ENCODE results near the gene SIN3A.

DNA sequence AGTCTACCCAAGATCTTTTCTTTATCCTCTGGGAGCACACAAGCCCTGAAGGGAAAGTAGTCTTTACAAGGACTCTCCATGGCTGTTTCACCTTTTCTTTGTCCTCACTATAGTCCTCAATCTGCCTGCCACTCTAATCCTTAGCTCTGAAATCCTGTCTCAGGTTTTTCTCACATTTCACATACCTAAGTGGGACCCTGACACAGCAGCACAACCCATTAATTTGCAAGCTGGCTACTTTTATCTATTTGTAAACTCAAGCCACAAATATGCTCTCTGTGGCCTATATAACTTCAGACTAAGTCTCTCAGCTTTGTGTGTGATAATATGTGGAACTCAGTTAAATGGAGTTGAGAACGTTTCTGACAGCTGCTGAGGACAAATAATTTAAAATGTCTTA, 19.8 kb downstream of the SIN3A start:
- TF ChIP-seq, protein P1, sequence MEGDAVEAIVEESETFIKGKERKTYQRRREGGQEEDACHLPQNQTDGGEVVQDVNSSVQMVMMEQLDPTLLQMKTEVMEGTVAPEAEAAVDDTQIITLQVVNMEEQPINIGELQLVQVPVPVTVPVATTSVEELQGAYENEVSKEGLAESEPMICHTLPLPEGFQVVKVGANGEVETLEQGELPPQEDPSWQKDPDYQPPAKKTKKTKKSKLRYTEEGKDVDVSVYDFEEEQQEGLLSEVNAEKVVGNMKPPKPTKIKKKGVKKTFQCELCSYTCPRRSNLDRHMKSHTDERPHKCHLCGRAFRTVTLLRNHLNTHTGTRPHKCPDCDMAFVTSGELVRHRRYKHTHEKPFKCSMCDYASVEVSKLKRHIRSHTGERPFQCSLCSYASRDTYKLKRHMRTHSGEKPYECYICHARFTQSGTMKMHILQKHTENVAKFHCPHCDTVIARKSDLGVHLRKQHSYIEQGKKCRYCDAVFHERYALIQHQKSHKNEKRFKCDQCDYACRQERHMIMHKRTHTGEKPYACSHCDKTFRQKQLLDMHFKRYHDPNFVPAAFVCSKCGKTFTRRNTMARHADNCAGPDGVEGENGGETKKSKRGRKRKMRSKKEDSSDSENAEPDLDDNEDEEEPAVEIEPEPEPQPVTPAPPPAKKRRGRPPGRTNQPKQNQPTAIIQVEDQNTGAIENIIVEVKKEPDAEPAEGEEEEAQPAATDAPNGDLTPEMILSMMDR (conservative IDR thresholded peaks at IDR 0.05; ENCODE audit: low read length) = no peak
- no peak for TF ChIP-seq EZH2phosphoT487 (IDR thresholded peaks at IDR 0.05; ENCODE audit: borderline replicate concordance, low read depth, low read length)

Measured in OCI-LY7 (cell line).